Fibroblast of skin of right biceps (primary cell): ENCODE measurements around the gene U2AF2.

Experiments used
- DNase-seq: peaks from one replicate; pipeline ENCODE4 v3.0.0-alpha.2; 2013

Gene U2AF2

DNA sequence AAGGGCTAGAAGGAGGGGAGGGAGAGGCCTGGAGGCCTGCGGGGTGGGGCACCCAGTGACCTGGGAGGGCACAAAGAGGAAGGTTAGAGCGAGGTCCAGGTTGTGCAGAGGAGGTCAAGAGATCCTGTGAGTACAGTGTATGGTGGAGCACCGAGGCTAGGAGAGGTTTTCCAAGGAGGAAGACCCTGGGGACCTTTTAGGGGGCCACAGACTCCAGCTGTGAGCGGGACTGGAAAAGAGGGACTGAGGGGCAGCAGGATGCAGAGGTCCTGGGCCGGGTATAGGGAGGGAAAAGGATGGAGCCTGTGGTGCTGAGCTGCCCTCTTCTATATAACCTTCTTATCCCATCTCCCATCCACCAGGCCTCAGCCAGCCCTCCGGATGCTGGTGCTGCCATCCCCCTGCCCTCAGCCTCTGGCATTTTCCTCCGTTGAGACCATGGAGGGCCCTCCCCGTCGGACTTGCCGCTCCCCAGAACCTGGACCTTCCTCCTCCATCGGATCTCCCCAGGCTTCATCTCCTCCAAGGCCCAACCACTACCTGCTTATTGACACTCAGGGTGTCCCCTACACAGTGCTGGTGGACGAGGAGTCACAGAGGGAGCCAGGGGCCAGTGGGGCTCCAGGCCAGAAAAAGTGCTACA is 10.5 kb upstream of the U2AF2 start:
- no peak for DNase-seq

DNA sequence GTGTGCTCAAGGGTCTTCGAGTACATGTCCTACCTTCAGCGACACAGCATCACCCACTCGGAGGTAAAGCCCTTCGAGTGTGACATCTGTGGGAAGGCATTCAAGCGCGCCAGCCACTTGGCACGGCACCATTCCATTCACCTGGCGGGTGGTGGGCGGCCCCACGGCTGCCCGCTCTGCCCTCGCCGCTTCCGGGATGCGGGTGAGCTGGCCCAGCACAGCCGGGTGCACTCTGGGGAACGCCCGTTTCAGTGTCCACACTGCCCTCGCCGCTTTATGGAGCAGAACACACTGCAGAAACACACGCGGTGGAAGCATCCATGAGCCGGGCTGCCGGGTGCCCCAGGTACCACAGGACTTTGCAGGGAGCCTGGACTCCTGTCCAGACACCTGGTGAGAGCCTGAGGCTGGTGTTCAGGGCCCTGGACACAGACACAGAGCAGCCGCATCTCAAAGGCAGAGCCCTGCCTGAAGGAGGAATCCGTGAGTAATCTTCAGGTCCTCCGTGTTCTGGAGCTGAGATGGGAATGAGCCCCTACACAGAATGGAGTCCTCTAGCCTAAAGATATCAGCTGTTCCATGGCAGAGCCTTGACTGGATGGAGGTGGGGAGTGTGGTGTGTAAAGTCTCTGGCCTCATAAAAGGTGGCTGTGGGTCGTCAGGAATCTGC is 9.9 kb upstream of the U2AF2 start:
- no peak for DNase-seq

DNA sequence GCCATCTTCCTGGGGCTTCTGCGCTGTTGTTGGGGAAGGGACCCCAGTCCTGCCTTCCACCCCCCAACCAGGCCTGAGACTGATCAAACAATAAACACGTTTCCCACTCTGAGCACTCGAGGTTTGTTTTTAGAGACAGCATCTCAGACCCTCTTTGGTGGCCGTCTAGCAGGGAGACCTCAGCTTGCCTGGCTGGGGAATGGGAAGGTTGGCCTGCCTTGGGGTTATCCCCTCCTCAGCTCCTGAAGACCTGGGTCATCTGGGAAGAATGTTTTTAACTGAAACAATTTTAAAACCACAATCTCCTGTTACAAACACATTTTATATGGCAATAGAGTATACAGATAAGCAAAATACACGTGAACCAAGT is 9.3 kb upstream of the U2AF2 start:
- no peak for DNase-seq

DNA sequence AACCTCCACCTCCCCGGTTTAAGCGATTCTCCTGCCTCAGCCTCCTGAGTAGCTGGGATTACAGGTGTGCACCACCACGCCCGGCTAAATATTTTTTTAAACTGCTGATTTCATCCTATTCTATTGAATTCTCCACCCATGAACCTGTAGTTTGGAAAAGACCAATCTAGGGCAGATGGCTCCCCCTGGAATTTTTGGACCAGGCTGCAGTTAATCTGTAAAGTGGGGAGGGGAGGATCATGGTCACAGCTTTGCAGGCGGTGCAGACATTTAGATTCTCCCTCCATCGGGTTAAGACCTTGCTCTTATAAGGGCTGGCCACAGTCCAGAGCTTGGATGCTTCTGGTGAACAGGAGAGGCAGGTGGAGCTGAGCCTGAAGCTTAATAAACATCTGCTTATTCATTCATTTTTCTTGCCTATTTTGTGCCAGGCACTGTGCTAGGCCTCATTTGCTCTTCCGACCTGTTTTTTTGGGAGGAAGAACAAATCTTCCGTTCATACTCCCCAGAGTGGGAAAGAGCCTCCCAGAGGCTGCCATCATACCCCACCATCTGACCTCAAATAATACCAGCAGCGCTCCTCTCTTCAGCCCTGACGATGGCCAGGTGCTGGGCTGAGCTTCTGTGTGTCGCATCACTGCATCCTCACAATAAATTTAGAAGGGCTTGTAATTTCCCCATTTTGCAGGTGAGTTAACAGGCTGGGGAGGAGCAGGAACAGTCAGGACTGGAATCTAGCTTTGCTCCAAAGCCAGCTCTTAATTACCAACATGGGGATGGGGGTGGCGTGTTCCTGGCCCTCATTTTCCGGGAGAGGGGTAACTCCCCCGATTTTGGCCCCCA is 7.7 kb upstream of the U2AF2 start:
- no peak for DNase-seq

DNA sequence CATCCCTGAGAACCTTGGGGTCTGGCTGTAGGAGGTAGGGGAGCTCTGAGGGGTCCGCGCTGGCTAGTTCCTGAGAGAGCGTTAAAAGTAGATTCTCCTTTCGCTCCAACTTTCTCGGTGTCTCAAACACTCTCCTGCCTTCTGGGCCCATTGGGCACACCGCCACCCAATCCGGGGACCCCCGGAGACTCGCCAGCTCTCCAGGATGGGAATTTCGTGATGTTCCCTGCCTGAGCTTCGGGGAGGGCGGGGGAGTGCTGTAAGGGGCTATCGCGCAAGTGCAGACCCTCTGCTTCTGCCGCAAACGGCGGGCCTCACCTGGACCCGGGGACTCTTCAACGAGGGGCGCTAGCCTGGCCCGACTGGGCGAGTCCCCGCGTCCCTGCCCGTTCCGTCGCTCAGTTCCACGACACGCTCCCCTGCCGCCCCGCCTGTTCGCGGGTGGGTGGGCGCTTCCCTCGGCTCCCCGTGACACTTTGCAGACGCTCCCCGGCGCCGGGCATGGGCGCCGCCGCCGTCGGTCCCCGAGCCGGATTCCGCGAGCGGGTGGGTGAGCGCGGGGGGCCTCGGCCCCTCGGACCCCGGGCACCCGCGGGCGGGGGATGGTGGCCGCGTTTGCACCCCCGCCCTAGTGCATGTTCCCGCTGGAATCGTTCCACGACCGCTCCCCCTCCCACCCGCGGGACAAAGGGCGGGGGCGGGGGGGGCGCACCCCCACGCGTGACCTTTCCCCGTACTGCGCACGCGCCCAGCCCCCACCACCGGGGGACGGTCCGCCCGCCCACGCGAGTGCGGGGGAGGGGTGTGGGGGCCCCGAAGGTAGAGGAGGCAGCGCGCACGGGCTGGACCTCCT is 6.9 kb upstream of the U2AF2 start, which contains the start of gene CCDC106:
Gene CCDC106 (plus strand): TSS at position 481 of the 853 bp plus-strand sequence. CDS start 835 bp downstream, outside the sequence.
- DNase-seq: peak; percentile 79

DNA sequence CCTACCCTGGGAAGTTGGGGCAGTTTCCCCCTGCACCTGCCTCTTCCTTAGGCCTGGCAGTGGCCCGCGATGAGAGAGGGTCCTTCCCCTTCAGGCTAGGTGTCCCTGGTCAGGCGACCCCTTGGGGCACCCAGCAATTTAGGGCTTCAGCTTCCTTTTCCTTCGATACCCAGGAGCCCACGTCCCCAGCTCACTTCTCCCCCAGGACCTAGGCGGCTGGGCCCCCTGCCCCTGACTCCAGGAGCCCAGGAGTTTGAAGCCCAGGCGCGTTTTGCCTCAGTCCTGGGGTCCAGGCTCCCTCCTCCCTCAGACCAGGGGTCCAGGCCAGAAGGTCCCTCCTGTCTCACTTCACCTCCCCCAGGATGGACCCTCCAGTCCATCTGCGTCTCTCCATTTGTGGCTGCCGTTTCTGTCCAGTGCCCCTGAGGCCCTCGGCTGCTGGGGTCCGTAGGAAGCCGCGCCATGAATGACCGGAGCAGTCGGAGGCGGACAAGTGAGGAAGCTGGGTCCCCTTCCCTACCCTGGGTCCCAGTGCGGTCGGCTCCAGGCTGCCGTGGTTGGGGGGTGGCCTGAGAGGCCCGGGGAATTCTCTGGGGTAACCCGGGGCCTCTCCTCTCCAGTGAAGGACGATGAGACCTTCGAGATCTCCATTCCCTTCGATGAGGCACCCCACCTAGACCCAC is 6.1 kb upstream of the U2AF2 start:
- DNase-seq: no peak

DNA sequence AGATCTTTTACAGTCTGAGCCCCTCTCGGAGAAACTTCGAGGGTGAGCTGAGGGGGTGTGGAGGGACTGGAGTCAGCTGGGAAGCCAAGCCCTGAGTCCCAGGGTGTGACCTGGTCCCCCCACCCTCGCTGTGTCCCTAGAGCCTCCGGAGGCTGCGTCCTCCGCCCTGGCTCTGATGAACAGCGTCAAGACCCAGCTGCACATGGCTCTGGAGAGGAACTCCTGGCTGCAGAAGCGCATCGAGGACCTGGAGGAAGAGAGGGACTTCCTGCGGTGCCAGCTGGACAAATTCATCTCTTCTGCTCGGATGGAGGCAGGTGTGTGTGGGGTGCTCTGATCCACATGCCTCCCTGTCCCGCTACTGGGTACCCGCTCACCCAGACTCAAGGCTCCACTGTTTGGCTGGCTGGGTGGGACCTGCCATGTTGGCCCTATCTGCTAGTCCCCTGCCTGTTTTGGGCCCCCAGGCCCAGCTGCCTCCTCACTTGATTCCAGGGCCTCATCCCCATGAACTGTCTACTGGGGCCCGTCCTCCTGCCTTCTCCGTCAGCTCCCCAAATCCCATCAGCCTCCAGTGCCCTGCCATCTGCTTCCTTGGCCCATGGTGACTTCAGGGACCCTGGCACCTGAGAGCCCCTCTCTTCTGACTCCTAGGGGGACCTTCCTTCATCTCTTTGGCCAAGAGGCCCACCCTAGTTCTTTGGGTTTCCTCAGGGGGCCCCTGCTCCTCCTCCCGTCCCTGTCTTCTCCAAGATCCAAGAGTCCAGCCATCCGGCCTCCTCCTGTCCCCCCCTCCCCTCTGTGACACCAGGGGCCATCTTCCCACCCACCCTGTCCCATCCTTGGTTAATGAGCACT is 5.3 kb upstream of the U2AF2 start:
- DNase-seq: no peak

DNA sequence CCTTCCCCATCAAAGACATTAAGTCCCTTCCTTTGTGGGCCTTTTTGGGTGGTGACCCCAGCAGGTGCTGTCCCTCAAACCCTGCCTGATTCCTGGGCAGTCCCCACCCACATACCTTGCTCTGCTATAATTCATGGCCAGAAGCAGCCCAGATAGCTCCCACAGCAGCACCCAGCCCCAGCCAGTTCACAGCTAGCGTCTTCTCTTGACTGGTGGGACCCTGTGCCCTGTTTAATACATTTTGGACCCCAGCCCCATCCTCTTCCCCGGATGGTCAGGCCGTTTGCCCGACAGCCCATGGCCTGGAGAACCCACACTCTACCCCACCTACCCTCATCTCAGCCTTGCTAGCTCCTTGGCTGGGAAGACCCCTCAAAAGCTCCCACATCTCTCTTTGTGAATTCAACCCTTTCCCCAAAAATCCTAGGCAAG is 4.7 kb upstream of the U2AF2 start:
- no peak for DNase-seq

DNA sequence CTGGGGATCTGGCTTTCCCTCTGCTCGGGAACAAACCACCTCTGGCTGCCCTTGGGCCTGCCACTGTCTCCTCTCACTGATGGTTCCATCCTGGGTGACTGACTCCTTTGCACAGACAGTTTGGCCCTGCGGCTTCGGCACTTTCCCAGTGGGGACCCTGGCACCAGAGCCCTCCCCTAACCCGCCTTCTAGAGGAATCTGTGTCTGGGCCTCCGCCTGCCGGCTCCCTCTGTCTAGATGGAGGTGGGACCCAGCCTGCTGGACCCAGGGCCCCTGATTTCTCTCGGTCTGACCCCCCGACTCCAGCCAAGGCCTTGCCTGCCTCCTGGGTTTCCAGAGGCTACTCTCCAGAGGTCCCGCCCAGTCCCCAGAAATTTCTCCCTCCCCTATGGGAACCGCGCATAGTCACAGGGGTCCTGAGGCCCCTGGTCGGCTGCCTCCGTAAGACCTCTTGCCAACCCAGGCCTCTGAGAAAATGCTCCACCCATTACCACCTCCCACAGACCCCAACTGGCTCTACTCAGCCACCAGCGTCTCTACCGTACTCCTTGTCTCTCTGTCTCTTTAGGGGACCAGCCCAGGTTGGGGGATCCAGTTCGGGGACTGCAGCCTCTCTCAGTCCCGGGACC is 4.1 kb upstream of the U2AF2 start:
- no peak for DNase-seq

DNA sequence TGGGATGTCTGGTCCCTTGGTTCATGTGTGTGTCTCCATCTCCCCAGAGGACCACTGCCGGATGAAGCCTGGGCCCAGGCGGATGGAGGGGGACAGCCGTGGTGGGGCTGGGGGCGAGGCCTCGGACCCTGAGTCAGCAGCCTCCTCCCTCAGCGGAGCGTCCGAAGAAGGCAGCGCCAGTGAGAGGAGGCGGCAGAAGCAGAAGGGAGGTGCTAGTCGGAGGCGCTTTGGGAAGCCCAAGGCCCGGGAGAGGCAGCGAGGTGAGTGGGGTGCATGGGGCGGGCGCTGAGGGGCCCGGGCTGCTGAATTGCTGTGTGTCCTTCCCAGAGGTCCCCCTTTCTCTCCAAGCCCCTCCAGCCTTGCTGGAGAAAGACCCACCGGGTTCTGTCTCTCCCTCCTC is 3.6 kb upstream of the U2AF2 start:
- no peak for DNase-seq

DNA sequence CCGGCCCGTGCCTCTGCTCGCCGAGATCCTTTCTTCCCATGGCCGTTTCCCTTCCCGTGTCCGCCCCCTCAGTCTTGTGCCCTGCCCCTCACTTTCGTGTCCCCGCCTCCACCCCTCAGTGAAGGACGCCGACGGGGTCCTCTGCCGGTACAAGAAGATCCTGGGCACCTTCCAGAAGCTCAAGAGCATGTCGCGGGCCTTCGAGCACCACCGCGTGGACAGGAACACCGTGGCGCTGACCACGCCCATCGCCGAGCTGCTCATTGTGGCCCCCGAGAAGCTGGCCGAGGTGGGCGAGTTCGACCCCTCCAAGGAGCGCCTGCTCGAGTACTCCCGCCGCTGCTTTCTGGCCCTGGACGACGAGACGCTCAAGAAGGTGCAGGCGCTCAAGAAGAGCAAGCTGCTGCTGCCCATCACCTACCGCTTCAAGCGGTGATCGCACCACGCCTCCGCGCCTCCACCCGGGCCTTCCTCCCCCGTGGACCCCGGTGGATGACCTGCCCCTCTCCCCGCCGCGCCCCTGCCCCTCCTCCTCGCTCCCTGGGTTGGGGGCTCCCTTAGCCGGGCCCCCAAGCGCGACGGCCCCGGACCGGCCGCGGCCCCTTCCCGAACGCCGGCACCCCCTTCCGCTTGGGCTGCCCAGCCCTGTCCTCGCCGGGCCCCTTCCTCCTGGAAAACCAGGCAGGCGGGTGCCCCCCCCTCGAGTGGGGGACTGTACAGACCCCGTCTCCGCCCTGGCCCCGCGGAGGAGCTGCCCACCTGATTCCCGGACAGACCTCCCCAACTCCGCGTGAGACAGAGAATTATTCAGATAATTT is 2.3 kb upstream of the U2AF2 start:
- no peak for DNase-seq

DNA sequence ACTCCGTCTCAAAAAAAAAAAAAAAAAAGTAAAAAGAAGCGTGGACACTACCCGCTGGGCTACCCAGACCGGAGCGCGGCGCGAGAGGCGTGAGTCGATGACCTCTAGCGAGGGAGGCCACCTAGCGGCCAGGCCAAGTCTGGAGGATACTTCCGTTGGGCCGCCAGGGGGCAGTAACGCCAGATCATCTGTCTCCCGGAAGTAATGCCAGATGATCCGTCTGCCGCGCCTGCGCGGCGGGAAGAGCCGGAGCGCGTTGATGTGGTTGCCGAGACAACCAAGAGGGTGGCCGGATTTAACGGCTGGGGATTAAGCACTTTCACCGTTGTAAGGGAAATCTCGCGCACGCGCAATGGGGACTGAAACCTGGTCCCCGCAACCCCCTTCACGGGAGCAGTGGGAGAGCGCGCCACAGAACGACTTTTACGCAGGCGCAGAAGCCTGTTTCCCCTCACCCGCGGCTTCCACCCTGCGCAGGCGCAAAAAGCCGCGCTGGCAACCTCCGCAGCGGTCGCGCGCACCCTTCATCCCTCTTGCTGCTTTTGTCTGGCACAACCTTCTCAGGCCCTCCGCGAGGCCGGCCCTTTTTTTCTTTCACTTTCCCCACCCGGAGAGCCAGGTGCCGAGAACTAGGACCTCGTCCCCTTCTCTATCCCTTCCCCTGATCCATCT is 1.0 kb upstream of the U2AF2 start:
- DNase-seq: peak; percentile 99

DNA sequence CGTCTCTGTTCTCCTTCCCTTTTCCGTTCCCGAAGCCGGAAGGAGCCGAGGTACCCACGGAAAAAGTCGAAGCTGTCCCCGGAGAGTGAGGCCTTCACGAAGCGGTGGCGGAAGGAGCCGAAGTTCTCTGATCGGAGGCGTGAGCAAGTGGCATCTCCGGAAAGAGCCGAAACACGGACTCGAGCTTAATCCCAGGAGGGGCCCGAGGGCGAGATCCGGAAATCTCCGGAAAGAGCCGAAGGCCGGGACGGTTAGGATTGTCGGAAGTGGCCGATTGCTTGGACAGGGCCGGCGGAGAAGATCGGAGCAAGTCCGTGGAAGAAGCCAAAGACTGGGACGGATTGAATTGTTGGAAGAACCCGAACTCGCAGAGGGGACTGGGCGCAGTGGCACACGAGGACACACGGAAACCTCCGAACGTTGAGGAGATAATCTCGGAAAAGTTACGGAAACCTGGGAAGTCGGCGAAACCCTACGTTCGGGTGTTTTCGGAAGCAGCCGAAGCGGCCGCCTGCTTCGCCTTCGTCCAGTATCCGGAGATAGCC is 440 bp upstream of the U2AF2 start:
- DNase-seq: peak; percentile 99

DNA sequence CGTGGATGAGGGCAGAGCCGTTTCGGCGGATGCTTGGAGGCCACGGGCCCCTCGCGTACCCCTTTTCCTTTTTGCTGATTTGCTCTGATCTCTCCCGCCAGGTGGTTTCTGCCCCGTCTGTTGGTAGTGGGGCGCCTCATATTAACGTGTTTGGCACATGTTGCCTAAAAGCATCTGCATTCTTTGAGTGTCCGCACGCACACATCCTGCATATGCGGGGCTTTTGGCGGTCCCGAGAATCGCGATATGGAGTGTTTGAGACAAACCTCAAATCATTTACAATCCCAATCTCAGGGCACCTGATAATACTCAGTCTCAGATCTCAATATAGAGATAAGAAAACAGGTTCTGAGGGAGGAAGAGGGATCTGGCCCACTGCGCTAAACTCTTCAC is 809 bp downstream of the U2AF2 start:
- DNase-seq: no peak

DNA sequence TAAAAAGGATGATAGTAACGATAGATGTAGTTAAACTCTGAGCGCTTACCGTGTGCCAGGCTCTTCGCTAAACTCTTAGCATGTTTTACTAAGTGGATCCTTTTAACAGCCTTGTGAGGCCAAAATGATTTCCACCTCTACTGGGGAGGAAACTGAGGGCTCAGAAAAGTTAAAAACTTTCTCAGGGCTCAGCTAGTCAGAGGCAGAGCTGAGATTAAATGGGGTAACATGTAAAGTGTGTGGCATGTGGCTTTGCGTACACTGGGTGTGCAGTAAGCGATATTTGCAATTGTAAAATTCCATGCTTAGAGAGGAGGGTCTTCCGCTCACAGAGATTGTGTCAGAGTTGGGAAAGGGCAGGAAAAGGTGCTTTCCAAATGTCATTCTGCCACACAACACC is 1.7 kb downstream of the U2AF2 start:
- no peak for DNase-seq

DNA sequence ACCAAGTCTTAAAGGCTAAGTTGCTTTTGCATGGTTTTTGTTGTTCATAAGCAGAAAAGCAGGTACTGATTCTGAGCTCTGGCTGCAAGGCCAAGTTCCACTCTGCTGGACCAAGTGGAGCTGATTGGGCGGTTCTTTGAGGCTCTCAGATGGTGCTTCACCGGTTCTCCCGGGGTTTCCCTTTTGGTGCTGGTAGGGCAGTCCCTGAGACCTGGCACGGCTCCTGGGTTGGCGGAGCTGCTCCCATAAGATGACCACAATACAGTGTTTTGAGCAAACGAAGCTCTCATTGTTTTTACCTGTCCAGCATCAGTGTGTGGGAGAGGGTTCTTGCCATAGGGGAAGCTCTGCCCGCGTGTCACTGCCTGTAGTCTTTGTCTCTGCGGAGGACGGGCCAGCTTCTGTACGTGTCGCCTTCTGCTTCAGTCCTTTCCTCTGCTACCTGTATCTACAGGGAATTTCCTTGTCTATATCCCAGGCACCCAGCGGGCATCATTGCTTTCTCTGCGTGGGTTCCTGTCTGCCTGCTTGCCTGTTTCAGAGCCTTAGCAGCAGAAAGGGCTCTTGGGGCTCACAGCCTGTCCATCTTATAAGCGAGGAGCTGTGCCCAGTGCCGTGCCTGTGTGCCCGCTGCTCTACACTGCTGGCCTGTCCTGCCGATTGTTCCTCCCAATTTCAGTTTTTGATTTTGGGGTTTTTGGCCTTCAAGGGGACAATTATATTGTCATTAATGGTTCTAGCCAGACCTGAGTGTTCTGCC is 2.3 kb downstream of the U2AF2 start:
- no peak for DNase-seq

DNA sequence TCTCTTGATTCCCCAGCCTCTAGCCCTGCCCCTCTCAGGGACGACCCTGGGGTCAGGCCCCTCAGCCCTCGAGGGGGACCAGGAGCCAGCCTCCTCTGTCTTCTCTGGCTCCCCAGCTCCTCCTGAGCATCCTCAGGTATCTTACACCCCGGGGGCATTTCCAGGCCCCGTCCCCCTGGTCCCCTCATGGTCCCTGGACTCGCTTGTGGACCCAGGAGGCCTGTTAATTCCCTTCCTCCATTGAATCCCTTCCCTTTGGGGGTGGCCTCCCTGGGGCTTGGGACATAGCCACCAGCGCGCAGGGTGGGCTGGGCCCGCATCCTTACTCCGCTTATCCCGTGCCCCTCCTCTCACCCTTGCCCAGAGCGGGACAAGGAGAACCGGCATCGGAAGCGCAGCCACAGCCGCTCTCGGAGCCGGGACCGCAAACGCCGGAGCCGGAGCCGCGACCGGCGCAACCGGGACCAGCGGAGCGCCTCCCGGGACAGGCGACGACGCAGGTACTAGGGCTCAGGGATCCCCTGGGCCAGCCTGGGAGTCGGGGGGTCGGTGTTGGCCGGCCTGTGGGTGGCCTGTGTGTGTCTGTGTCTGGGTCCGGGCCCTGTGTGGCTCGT is 4.1 kb downstream of the U2AF2 start:
- no peak for DNase-seq

DNA sequence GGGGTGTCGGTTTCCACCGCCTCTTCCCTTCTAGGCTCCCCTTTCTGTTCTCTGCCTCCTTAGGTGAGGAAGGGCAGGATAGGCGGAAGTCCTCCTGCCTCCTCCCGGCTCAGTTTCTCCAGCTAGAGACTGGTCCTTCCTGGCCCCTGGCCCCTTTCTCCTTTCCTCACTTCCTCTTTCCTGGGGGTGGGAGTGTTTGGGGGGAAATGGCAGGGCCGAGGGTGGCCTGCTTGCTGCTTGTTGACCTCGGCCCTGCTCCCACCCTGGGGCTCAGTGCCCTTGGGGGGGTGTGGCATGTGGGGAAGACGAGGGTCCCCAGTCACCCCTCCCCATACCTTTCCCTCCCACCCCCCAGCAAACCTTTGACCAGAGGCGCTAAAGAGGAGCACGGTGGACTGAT is 5.0 kb downstream of the U2AF2 start:
- no peak for DNase-seq
